HG03175 (cell line): ENCODE data around the gene FAM53A.
"Not testable (repeated sequence)": the region's sequence is repeated elsewhere in the genome, so short reads cannot be mapped to it uniquely, and the experiment has no call there.

Experiments
- ATAC-seq: cut with Tn5 transposase; IDR thresholded peaks from one replicate; pipeline ENCODE4 v1.9.1; 2021; ENCODE audit warnings: mild to moderate bottlenecking, moderate library complexity; ENCODE audit not compliant: unreplicated experiment

FAM53A gene

GRCh38 chr4:1608821-1609500, 75.2 kb downstream of the FAM53A start:
- no peak for ATAC-seq

- ATAC-seq, result no peak
These were observed 75.8 kb downstream of the FAM53A start for GRCh38 chr4:1608196-1608820.

- not testable (repeated sequence) for ATAC-seq
These were observed 76.5 kb downstream of the FAM53A start for GRCh38 chr4:1607436-1608195.

- no peak for ATAC-seq
These were observed 79.4 kb downstream of the FAM53A start for GRCh38 chr4:1604706-1605205.

GRCh38 chr4:1604181-1604705, 79.9 kb downstream of the FAM53A start:
- no peak for ATAC-seq

- ATAC-seq, result no peak
These were observed 80.5 kb downstream of the FAM53A start for GRCh38 chr4:1603413-1604135.

GRCh38 chr4:1602655-1603412, 81.3 kb downstream of the FAM53A start:
- ATAC-seq, result no peak

- no peak for ATAC-seq
These were observed 82.1 kb downstream of the FAM53A start for GRCh38 chr4:1601852-1602654.

- no peak for ATAC-seq
These were observed 82.6 kb downstream of the FAM53A start for GRCh38 chr4:1601533-1601835.

- ATAC-seq, result no peak
These were observed 83.1 kb downstream of the FAM53A start for GRCh38 chr4:1600811-1601532.

GRCh38 chr4:1600211-1600780, 83.8 kb downstream of the FAM53A start:
- ATAC-seq, result no peak

- ATAC-seq, result no peak
These were observed 84.5 kb downstream of the FAM53A start for GRCh38 chr4:1599491-1600210.

- no peak for ATAC-seq
These were observed 85.1 kb downstream of the FAM53A start for GRCh38 chr4:1599026-1599481.

GRCh38 chr4:1598206-1599025, 85.7 kb downstream of the FAM53A start:
- ATAC-seq, result no peak

GRCh38 chr4:1597021-1597931, 86.8 kb downstream of the FAM53A start:
- ATAC-seq, result no peak

GRCh38 chr4:1596393-1596792, 87.7 kb downstream of the FAM53A start:
- no peak for ATAC-seq
